Measurements from ENCODE around the gene PHTF1.

DNA sequence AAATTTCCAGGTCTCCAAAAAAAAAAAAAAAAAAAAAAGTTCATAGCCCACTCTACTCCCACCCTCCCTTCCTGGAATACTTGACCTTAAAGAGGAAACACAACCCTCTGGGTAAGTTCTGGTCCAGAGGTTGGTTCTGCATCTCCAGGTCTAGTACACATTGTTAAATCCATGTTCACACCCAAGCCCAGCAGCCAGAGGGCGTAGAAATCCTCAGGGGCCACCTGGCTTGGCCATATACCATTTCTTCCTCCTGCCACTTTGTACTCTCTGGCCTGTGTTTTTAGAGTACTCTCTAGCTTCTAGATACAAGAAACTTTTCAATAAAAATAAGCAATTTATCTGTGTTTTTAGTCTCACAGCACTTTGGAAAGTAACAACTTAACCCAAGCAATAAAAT lies 89.3 kb downstream of the PHTF1 start:
- TF ChIP-seq, protein P1, sequence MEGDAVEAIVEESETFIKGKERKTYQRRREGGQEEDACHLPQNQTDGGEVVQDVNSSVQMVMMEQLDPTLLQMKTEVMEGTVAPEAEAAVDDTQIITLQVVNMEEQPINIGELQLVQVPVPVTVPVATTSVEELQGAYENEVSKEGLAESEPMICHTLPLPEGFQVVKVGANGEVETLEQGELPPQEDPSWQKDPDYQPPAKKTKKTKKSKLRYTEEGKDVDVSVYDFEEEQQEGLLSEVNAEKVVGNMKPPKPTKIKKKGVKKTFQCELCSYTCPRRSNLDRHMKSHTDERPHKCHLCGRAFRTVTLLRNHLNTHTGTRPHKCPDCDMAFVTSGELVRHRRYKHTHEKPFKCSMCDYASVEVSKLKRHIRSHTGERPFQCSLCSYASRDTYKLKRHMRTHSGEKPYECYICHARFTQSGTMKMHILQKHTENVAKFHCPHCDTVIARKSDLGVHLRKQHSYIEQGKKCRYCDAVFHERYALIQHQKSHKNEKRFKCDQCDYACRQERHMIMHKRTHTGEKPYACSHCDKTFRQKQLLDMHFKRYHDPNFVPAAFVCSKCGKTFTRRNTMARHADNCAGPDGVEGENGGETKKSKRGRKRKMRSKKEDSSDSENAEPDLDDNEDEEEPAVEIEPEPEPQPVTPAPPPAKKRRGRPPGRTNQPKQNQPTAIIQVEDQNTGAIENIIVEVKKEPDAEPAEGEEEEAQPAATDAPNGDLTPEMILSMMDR (IDR thresholded peaks at IDR 0.05): no peak
- TF ChIP-seq EP300 (IDR thresholded peaks at IDR 0.05): no peak

Data from esophagus muscularis mucosa (tissue), 3 donors.